NCI-H2107 treated with DMSO at 0.1 percent for 48 hours (cell line): ENCODE results near the gene ACD.

Experiments
- DNase-seq: peaks from one replicate; lab custom pipeline; 2025; ENCODE audit not compliant: unreplicated experiment; lab: John Stamatoyannopoulos, UW

ACD gene

DNA sequence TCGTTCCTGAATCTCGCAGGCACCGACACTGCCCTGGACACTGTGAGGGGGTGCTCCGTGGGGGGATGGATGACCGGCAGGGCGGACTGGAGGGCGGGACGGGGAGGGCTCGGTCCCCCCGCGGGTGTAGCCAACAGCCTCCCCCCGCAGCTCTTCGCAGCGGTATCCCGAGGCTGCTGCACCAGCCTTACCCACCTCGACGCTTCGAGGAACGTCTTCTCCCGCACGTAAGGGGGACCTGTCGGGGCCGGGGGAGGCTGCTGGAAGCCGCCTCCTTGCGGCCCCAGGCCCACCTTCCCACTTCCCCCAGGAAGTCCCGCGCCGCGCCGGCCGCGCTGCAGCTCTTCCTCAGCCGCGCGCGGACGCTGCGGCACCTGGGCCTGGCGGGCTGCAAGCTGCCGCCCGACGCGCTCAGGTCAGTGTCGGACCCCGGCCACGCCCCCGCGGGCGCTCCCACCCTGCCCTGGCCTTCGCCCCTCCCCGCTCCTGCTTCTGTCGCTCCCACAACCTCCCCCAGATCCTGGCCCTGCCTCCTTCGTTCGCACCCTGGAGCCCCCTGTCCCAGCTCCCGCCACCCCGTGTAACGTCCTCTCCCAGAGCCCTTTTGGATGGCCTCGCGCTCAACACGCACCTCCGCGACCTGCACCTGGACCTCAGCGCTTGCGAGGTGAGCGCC is 11.8 kb downstream of the ACD start:
- DNase-seq, result no peak

GRCh38 chr16:67647681-67648080 is 12.4 kb downstream of the ACD start:
- no peak for DNase-seq

- no peak for DNase-seq
Measured at GRCh38 chr16:67647111-67647651, 12.9 kb downstream of the ACD start.

DNA sequence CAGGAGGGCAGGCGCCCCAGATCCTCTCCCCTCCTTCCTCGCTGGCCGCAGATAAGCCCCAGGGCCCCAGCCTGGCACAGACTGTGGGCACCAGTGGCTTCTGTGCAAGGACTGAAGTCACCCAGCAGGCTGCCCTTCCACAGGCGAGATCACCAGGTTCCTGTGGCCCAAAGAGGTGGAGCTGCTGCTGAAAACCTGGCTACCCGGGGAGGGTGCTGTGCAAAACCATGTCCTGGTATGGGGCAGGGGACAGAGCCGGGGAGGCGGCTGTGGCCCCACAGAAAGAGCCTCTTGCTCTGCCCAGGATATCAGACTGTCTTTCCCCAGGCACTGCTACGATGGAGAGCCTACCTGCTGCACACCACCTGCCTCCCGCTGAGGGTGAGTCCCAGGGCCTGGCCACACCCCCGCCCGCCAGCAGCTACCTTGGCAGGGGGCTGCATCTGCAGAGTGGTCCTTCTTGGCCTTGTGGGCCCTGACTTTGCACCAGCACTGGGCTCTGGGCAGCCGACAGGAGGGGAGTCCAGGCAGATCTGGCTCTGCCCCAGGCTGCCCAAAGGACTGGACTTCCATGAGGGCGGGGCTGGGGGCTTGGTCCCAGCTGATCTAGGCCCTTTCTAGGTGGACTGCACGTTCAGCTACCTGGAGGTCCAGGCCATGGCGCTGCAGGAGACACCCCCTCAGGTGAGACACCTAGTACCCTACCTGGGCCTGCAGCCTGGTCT is 14.5 kb downstream of the ACD start:
- no peak for DNase-seq

DNA sequence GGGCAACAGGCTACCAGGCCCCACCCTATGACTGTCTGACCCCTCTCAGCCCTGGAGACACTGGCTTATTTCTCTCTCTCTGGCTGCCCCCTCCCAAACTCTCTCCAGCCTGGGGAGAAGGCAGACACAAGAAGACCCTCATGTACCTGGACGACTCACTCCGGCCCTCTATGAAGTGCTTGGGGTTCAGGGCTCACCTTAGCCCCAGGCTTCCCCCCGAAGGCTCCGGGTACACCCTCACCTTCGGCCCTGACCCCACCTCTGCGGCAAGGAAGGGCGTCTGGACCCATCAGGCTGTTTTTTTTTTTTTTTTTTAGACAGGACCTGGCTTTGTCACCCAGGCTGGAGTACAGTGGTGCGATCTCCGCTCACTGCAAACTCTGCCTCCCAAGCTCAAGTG is 16.0 kb downstream of the ACD start:
- DNase-seq, result no peak

- no peak for DNase-seq
Measured at GRCh38 chr16:67641779-67642708, 18.0 kb downstream of the ACD start.

DNA sequence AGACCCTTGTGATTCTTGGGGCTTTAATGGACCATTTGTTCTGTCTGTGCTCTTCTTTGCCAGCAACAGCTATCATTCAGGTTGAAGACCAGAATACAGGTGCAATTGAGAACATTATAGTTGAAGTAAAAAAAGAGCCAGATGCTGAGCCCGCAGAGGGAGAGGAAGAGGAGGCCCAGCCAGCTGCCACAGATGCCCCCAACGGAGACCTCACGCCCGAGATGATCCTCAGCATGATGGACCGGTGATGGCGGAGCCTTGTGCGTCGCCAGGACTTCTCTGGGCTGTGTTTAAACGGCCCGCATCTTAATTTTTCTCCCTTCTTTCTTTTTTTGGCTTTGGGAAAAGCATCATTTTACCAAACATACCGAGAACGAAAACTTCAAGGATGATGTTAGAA is 22.4 kb downstream of the ACD start:
- no peak for DNase-seq

- no peak for DNase-seq
Measured at GRCh38 chr16:67636713-67637112, 23.3 kb downstream of the ACD start.

GRCh38 chr16:67632415-67633172 is 27.5 kb downstream of the ACD start:
- DNase-seq, result no peak

DNA sequence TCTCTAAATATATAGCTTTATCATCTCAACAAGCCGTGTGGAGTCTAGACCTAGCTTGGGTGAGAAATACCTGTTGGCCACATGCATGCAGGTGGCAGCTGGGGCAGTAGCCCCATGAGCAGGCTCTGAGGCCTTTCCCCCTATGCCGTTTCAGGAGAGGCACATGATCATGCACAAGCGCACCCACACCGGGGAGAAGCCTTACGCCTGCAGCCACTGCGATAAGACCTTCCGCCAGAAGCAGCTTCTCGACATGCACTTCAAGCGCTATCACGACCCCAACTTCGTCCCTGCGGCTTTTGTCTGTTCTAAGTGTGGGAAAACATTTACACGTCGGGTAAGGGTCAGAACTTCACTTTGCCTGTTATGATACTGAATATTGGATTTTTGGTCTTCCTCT is 31.8 kb downstream of the ACD start:
- DNase-seq, result no peak

DNA sequence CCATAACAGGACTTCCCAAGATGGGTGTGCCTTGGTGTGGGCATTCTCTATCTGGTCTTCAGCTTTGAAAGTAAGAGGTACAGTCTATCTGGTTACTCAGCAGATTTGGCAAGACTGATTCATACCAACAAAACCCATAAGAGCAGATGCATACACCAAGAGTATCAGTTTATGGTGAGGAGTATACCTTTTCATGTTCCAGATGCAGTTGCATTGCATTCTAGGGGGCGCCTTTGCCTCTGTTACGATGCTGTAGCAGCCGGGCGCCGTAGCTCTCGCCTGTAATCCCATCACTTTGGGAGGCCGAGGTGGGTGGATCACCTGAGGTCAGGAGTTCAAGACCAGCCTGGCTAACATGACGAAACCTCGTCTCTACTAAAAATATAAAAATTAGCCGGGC is 46.3 kb downstream of the ACD start:
- DNase-seq, result no peak

GRCh38 chr16:67608364-67608763 is 51.7 kb downstream of the ACD start:
- no peak for DNase-seq
